ENCODE measurements around the gene SDHB.

The SDHB gene

DNA sequence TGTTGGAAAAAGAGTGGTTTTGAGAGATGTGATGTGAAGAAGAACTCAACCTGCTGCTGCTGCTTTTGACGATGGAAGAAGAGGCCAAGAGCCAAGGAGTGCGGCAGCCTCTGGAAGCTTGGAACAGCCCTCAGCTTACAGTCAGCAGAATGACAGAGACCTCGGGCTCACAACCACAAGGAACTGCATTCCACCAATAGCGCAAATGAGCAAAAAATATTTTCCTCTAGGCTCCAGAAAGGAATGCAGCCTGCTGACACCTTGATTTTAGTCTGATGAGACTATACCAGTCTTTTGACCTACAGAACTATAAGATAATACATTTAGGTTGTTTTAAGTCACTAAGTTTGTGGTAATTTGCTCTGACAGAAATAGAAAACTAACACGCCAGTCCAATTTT is 10.2 kb downstream of the SDHB start:
- no peak for FAIRE-seq

DNA sequence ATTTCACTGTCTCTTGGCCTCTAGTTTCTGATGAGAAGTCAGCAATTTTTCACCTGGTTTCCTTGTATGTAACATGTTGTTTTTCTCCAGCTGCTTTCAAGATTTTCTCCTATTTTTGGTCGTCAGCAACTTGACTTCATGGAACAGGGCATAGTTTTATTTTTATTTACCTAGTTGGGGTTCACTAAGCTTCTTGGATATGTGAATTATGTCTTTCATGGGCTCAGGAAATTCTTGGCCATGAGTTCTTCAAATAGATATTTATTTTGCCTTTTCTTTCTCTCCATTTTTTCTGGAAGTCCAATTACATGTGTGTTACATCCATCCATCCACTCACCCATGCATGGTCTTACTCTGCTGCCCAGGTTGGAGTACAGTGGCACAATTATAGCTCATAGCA is 13.7 kb downstream of the SDHB start:
- FAIRE-seq = no peak

DNA sequence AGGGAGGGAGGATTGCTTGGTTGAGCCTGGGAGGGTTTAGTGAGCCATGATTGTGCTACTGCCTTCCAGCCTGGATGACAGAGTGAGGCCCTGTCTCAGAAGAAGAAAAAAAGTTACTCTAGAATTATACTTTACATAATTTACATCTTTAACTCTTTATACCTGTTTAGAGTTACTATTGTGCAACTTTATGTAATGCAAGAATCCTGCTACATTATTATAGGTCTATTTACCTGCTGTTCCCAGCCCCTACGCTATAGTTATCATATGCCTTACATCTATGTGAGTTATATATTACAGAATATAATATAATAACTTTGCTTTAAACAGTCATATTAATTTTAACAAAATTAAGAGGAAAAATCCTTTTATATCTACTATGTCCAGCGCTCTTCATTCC is 14.3 kb downstream of the SDHB start:
- no peak for FAIRE-seq

DNA sequence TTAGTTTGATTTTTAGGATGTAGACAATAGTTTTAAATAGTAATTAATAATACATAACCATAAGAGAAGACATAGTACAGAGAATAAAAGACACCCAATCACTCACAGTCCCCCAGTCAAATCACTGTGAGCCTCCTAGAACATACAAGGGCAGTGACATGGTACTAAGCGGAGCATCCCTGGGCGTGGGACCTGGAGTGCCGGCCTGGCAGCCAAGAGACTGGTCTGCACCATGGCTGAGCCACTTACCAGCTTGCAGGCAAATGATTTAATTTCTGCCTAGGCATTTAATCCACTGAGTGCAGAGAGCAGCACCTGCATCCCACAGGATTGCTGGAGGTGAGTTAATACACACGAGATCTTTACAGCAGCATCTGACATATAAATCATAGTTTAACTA is 20.4 kb downstream of the SDHB start:
- FAIRE-seq = no peak

DNA sequence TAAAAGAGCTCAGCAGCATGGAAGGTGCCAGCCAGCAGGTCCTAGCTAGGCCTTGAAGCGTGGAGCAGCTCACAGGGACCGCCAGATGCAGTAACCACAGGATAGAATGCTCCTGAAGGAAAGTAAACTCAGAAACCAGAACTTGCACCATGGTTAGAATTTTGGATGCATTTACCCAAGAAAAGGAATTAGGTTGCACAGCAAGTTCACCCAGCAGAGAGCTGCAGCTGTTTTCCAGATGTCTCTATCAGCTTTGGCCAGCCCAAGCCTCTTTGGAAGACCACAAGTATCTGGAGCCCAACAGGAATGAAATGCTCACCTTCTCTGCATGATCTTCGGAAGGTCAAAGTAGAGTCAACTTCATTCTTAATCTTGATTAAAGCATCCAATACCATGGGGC is 21.1 kb downstream of the SDHB start:
- FAIRE-seq = no peak

DNA sequence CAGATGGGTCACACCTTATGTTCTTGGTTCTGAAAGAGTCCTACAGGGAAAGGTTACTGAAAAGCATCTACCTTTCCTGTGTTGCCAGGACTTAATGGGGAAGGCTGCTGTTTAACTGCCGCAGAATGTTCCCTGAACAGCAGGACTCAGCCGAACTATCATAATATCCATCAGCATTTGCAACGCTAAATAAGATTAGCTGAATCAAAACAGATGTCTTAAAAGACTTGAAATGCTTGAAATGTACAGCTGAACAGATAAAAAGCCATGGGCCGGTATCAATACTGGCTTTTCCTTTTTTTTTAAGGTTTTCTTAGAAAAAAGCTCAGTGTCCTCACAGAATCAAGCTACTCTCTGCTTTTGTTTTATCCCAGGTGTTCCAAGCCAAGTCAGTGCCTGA is 22.4 kb downstream of the SDHB start:
- FAIRE-seq = no peak

DNA sequence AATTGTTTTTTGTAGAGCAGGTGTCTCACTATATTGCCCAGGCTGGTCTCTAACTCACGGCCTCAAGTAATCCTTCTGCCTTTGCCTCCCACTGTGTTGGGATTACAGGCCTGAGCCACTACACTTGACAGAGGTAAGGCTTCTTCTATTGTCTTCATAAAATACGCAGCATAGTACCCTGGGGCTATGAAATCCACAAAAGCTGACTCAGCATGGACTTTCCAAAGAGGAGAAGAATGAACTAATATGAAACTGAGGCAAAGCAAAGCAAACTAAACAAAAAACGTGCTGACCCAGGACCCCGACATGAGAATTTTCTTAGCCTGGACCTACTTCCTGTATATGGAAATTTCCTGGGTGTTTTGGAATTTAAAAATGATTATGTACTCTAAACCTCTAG is 23.6 kb downstream of the SDHB start:
- no peak for FAIRE-seq

DNA sequence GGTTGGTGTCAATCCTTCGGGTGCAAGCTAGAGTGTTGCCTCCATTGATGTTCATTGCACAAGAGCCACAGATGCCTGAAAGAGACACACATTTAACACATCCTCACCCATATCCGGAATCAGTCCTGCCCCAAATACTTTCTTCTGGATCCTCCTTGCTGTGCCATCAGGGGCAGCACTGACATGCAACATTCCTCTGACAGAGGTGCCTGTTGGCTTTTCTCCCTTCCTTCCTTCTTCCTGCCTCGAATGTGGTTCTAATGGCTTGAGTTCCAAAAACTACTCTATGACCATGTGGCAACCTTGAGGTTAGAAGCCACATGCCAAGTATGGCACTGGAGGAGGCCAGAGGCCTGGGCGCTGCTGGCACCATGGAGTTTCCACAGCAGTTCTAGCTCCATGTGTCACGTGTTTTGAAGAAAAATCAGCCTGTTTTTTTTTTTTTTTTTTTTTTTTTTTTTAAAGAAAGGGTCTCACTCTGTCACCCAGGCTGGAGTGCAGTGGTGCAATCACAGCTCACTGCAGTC is 25.1 kb downstream of the SDHB start:
- no peak for FAIRE-seq

DNA sequence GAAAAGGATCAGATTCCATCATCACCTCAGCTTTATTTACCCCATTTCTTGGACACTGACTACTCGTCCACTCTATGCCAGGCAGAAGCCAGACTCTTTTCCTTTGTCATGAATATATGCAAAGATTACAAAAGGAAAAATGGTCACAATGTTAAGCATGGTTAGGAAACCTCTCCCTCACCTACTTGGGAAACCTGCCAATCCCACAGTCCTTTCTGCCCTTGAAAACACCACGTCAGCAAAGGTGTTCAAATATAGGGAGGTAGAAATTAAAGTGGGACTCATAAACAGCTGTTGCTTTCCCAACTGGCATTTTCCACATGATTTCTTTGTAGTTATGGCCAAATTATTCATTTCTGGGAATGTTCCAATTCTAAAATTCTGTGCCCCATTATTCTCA is 25.9 kb downstream of the SDHB start:
- FAIRE-seq = no peak

DNA sequence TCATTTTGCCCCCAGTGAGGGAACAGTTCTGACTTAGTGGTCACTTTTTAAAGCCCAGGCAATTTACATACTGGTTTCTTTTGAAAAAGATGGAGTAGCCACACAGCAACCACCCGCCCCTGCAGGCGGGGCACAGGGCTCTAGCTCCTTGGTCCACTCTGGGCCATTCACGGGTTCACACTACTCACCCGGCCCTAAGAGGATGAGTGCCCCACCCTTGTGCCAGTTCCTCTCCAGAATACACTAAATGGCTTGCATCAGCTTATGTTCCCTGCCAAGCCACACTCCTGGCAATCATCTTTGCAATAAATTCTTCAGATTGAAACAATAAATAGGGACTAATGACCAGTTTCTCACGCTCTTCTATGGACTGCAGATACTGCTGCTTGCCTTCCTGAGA is 26.4 kb downstream of the SDHB start:
- no peak for FAIRE-seq

DNA sequence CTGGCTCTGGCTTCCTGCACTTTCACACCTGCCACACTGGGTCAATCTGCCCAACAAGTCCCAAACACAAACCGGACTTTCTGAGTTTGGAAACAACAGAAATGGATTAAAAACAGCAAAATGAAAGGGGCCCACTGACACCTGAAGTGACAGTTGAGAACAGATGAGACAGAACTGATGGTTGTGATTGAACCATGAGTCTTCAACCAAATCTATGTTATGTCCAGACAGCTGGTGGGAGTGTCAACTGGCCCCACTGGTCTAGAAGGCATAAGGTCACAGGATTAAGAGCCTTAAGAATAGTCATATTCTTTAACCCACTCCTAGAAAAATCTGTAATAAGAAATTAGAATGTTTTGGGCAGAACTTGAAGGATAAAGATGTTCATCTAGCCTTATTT is 29.1 kb downstream of the SDHB start:
- FAIRE-seq = no peak

DNA sequence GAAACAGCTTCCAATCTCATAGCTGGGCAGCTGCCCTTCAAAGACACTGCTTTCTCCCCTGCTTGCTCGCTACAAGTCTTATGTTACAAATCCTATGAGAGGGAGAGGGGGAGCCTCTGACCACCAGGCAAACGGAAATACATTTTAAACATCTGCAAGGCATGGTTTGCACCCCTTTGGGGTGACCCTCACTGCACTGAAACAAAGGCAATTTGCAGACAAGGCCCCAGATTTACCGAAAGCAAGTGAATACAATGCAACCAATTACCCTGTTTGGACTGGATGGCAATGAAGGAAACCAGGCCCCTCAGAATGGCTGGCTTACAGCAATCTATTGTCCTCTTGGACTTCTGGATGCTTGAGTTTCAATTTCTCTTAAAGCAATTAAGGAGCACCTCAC is 30.3 kb downstream of the SDHB start:
- no peak for FAIRE-seq

DNA sequence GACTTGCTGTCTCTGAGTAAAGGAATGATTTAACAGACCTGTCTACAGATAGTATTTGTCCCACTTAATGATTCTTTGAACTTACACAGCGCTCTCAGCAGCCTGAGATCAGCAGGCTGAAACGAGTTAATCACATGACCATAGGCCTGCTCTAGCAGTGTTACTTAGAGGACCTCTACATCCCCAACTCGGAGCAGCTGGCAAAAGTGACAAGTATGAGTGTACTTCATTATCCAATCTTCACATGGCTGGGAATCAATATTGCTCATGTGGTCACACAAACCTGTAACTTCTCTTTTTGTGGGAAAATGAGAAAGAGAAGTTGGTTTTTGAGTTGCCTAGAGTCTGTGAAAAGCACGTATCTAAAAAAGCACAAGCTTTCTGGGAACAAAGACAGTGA is 30.7 kb downstream of the SDHB start:
- FAIRE-seq = no peak

DNA sequence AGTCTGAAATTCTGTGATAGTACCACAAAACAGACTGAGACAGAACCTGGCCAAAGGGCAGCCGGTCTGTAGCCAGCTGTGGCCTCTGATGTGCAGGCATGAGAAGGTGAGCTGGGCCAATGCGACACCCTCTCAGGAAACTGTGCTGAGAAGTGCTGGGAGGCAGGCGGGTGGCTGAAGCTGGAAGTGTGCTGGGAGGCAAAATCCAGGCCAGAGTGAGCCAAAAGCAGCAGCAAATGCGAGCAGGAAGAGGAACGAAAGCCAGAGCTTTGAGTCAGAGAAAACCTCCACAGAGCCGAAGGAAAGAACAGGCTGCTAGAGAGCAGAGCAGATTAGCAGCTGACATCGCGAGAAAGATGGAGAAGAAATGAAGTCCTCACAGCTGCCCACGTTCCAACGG is 31.9 kb downstream of the SDHB start:
- no peak for FAIRE-seq

DNA sequence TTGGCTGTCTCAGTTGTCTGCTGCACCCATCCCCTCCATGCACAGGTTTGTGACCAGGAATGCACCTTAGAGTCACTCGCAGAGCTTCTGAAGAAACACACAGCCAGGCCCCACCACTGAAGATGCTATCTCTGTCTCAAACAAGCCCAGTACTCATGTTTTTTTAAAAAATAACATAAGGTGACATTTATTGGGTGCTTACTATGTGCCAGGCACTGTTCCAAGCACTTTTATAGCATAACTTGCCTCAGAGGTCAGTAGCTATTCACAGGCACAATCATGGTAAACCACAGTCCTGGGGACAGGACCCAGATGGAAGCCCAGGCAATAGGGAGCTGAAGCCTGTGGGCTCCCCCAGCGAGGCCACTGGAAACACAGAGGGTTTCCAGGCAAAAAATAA is 33.3 kb downstream of the SDHB start:
- no peak for FAIRE-seq

DNA sequence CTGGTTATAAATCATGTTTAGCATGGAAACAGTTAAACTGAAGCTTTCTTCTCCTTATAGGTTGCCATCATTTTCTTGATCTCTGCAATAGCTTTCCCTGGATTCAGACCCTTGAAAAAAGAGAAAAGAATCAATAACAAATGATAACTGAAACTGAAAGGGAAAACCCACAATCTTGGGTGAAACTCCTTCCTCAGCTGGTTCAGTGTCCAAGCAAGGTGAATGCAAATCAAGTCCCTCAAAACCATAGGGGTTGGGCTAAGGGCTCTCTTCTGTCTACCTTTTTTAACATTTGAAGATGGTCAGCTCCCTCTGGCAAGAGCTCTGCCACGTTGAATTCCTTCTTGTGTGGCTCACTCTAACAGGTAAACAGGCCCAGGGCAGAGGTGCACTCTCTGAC is 35.0 kb downstream of the SDHB start:
- FAIRE-seq = no peak

DNA sequence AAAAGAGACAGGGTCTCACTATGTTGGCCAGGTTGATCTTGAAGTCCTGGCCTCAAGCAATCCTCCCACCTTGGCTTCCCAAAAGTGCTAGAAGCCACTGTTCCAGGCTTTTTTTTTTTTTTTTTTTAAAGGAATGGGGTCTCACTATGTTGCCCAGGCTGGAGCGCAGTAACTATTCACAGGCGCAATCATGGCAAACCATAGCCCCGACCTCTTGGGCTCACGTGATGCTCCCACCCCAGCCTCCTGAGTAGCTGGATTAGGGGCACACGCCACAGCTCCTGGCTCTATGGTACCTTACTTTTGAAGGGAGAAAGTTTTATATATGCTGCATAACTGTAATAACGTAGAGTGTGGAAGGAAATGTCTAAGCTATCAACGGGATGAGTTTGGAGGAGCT is 36.4 kb downstream of the SDHB start:
- no peak for FAIRE-seq

DNA sequence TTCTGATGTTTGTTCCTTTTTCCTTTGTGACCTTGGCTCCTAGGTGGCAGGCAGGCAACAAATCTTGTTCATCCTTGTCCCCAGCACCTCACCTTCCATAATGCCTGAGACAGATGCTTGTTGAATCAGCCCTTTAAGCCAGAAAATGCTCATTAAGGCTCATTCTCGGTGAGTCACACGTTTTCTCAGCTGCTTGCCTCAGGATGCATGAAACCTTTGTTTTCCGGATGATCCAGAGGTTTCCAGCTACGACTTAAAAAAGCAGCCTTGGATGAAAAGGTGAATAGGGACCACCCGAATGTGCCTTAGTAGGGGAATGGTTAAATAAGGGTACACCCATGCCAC is 37.5 kb downstream of the SDHB start:
- no peak for FAIRE-seq

DNA sequence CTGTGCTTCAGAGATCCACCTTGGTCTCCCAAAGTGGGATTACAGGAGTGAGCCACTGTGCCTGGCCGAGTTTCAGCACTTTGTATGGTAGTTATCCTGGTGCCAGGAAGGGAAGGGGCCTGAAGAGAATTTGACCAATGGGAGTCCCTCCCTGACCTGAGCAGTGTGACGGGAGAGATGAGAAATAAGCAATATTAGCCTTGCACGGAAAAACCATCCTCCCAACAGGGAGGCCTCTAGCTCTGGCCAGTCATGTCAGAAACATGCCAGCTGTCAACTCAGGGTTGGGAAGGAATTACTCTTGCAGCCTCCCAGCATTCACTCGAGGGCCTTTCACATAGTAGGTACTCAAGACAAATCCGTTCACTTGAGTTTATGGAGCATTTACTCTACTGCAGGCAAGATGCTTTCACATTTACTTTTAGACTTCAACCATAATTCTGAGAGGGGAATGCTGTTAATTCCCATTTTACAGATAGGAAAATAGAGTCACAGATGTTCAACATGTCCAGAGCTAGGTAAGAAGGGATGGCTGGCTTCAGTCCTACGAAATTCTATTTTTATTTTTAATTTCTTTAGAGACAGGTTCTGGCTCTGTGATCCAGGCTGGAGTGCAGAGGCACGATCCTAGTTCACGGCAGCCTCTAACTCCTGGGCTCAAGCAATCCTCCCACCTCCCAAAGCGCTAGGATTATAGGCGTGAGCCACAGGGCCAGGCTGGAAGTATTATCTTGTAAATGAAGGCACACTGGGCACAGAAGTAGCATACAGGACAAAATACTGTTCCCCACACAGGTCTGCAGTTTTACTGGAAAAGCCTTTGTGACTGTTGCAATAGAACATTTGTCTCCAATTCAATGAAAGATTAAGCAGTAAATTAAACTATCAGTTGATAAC is 38.9 kb downstream of the SDHB start:
- FAIRE-seq = no peak

DNA sequence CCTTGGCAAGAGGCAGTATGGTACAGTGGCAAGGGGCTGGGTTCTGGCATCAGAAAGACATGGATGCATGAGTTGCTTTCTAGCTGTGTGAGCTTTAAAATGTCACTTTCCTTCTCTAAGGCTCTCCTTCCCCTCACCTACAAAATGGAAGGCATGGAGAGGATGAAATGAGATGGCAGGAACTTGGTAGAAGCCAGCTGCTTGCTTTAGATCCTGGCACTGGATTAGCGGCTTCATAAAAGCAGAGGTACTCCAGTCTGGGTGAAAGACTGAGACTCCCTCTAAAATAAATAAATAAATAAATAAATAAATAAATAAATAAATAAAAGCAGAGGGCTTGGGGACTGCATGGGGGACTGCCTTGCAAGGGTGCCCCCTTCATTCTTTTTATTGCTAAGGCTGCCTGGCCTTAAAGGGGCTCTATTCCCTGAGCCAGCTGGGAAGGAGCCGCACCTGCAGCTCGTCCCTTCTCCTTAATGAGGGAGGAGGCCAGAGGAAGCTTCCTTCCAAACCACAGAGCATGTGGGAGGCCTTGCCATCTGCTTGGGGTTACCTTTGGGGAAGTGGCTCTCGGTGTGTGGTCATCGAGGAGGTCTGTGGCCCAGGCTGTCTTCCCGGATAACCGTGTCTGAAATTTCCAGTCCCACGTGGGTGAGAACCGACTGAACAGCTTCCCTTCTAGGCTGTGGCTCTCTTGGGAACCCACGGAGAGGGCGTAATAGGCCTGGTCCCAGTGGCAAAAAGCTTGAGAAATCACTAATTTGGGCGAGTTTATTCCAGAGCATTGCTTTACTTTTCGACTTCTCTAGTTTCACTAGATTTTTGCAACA is 40.1 kb downstream of the SDHB start:
- no peak for FAIRE-seq

DNA sequence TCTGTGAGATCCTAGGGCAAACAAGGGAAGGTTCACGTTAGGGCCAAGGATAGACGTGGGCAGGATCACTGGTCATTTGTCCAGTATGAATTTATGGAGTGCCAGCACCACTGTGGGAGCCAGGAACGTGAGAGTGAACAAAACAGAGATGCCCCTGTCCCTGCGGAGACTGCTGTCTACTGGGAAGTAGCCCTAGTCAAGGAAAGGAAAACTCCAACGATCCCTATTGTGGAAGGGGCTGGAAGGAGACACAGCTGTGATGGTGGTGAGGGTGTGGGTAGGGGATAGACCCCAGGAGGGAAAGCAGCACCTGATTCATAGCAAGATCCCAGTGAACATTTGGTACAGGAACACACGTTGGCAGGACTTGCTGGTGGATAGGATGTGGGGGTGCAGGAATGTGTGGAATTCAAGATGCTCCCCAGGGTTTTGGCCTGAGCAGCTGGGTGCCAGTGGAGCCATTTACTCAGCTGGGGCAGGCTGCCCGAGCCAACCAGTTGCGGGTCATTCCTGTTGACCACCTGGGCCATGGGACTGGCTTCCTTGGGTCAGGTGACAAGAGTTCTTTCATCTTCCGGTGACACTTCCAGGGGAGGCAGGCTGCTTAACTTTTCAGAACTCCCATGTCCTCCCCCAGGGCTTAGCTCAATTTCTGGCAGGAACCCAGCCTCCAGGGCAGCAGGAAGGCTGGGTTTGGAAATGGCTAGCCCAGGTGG is 40.9 kb downstream of the SDHB start:
- no peak for FAIRE-seq

DNA sequence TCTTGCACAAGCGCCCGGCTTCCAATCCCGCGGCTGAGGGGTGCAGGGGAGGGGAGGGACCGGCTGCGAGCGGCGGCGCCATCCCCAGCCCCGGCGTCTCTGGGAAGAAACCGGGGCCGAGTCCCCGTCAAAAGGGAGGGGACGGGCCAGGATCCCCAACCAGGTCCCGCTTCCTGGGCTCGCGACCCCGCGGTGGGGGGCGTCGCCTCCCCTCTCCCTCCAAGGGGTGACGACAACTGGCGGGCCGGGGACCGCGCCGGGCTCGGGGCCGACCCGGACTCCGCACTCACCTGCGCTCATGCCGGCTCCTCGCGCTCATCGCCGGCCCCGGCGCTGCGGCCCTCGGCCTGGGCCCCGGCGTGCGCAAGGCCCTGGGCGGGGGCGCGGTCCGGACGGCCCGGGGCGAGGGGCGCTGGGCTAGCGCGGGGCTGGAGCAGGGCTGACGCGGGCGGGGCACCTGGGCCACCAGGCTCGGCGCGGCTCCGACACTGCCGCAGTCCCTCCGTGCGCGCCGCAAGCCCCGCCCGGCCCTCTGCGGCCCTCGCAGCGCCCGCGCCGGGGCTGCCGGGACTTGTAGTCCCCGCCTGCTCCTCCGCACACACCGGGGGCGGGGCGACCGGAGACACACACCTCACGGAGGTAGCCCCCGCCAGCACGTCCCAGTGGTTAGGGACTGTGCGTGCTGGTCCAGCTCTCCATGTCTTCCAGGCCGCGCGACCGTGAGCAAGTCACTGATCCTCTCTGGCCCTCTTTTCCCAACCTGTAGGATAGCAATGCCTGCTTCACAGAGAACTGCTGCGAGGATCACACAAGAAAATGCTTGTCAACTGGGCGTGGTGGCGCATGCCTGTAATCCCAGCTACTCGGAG is 42.2 kb downstream of the SDHB start, which contains the start of gene ATP13A2:
ATP13A2 (minus strand) TSS at position 490 of the 869 bp plus-strand sequence; CDS start at position 300, 190 bp downstream.
- no peak for FAIRE-seq

Measured in colon (tissue), 2 donors.